Activated B cell treated with CpG ODN at 0.5 μM for 24 hours (primary cell): ENCODE measurements around the gene UTRN. TPM values are rescaled to one million over a fixed set of nuclear protein-coding genes. Genes with fewer than 3 reads are reported as not detected.

Experiments
- total RNA-seq: library from RNA; stranded (reverse); gene quantifications from 2 replicates; pipeline ENCODE4 v1.2.3, GENCODE V29; 2022

The UTRN gene
- total RNA-seq, 1 donor from 2014 or later = 53.5 TPM

Other genes starting within 250 kb of the UTRN start
- gene SF3B5, start 189.8 kb upstream of the UTRN start, total RNA-seq = 144 and 147 TPM in 2 replicates
- gene STX11, start 134.8 kb upstream of the UTRN start, total RNA-seq = 23.3 and 26.4 TPM in 2 replicates